NCI-H1694 treated with DMSO at 0.1 percent for 48 hours (cell line): ENCODE results near the gene ARHGAP15.

Experiments
- DNase-seq: peaks from one replicate; lab custom pipeline; 2025; lab: John Stamatoyannopoulos, UW

ARHGAP15 gene

GRCh38 chr2:143689541-143689940 is 560.3 kb downstream of the ARHGAP15 start:
- no peak for DNase-seq

DNA sequence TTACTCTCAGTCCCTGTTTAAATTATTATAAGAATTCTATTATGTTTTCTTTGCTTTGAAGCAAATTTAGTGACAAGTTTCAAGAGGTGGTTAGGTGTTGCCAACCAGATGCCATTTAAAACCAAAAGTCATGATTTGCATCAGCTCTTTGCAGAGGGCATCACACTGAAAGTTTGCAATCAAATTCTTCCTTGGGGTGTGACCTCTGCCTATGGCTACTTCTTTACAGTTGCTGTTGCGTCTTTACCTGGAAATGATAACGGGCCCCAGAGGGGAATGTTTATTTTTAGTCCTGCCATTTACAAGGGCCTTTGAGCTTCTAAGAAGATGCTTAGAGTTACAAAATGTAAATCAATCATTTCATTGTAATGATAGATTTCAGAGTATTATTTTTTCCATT is 561.0 kb downstream of the ARHGAP15 start:
- no peak for DNase-seq

DNA sequence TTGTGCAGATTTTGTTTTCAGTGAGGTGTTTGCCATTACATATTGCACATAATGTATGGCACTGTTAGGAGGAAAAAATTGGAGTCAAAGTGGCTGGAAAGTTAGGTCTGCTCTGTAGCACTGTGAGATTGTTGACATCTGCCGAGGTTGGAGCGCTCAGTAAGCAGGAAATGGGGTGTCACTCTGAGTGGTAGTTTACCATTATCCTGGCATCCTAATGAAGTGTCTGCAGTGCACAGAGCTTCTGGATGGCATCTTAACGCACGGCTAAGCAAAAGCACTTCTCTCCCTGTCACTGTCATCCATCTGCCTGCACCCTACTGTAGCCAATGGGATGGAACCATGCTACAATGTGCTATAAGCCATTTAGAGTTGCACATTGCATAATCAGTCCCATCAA is 561.9 kb downstream of the ARHGAP15 start:
- peak; percentile 35 for DNase-seq

- no peak for DNase-seq
These were observed 562.9 kb downstream of the ARHGAP15 start for GRCh38 chr2:143692162-143692561.

- no peak for DNase-seq
These were observed 563.7 kb downstream of the ARHGAP15 start for GRCh38 chr2:143692967-143693366.

DNA sequence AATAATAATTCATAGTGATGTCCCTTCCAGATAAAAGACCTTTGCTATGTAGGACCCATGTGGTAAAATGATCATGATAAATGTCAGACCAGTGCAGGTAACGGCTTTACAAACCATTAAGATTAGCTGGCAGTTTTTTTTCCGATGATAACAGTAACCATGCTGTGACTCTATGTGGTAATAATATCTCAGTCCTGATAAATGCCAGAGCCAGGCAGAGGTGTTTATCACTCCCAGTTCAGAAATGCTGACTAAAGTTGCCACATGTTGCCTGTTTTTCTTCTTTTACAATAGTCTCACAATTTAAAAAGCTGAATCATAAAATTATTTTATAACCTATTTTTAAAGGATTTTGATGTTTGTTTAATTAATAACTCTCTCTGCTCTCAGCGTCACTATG is 565.1 kb downstream of the ARHGAP15 start:
- no peak for DNase-seq

- DNase-seq: no peak
These were observed 567.4 kb downstream of the ARHGAP15 start for GRCh38 chr2:143696651-143697050.

- no peak for DNase-seq
These were observed 568.5 kb downstream of the ARHGAP15 start for GRCh38 chr2:143697744-143698143.

GRCh38 chr2:143698352-143698751 is 569.1 kb downstream of the ARHGAP15 start:
- DNase-seq: no peak

GRCh38 chr2:143698888-143699570 is 569.8 kb downstream of the ARHGAP15 start:
- DNase-seq: no peak

DNA sequence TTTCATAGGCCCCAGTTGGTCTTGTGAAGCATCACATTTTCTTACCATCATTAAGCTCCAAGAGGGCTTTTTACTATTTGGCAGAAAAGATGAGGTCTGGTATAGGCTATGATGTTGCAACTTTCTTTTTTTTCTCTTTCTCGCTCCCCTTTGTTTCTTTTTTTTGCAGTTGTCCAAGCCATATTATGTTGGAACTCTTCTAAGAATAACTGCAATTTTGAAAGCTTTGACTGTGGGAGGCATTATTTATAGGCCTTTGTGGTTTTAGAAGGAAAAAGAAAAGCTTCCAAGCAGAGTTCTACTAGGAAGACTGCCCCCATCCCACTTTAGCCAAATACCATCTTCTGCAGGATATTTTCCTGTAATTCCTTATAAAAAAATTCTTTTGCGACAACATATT is 571.6 kb downstream of the ARHGAP15 start:
- DNase-seq: no peak

GRCh38 chr2:143701785-143702184 is 572.6 kb downstream of the ARHGAP15 start:
- no peak for DNase-seq

DNA sequence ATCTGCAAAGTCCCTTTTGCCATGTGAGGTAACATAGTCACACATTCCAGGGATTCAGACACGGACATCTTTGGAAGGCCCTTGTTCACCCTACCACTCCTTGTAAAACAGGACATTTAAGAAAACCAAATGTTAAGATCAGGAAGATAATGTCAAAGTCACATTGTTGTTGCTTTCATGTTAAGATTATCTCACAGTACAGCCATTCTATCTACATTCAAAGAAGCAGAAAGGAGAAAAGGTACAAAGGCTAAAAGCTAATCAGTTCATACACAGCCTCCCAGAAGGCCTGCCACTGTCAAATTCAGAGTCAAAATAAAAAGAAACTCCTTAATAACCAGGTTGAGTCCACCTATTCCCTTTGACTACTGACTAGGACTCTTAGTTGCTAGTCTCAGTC is 573.7 kb downstream of the ARHGAP15 start:
- no peak for DNase-seq

GRCh38 chr2:143704451-143705106 is 575.4 kb downstream of the ARHGAP15 start:
- no peak for DNase-seq

DNA sequence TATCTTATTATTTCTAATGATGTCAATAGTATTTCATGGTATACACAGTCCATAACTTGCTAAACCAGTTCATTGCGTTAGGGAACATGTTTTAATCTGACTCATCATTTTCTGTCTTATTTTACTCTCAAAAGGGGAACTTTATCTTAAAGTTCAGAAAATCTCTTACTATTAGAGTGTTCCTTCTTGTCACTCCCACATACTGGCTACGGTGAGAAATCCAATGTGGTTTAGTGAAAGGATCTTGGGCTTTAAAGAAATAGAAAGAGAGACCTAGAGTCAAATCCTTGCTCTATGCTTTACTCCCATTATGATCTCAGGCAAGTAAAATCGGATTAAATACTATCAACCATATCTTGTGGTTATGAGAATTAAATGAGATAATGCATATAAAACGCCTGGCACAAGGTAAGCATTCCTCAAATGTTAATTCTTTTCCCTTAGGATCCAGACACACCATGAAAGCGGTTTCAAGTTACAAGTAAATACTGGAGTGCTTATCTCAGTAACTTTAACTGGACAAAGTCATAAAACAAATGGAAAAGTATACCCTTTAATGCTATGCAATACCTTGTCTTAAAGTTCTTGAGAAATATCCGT is 576.0 kb downstream of the ARHGAP15 start:
- no peak for DNase-seq

GRCh38 chr2:143706354-143706753 is 577.1 kb downstream of the ARHGAP15 start:
- no peak for DNase-seq

GRCh38 chr2:143708682-143709081 is 579.5 kb downstream of the ARHGAP15 start:
- DNase-seq: no peak

DNA sequence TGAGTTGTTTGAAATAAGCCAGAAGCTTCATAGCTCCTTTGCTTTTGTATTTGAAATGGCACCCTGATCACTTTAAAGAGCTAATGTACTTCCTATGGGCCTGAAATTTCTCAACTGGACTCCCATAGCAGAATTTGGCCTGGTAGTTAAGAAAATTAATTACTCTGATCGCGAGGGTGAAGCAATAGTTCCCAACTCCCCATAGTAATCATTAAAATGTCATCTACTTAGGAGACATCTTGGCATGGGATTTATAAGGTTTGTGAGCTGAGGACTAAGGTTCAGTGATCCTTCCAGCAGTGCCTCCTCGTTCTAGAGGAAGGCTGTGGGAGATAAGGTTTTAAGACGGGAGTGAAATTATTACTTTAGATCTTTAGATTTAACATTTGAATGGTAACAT is 581.0 kb downstream of the ARHGAP15 start:
- DNase-seq: no peak

DNA sequence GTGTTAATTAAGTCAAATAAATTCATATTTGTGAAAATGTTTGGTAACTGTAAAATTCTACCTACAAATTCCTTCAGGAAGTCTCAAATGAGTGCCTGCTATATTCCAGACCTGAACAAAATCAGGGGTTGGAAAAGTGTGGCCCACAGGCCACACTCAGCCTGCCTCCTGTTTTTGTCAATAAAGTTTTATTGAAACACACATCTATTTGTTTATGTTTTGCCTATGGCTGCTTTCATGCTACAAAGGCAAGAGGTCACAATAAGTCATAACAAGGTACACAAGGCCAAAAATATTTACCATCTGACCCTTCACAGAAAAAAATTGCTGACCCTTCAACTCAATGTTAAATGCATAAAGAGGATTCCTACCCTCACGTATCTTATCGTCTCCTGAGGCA is 581.7 kb downstream of the ARHGAP15 start:
- DNase-seq: no peak

DNA sequence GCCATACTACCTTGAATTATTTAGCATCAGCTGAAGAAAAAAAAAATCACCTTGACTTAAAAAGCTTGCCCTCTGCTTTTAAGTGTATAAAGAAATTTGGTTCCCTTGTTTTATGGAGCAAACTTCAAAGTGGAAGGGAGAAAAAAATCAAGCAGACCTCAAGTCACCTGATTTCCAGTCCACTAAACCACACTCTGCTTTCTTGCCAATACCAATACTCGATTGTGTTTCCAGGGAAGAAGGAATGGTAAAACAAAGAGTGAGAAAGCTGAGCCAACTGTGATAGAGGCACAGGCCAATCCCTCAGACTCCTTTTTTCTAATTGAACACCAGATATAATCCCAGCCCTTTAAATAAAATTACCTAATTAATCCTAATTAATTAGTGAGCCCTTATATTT is 587.3 kb downstream of the ARHGAP15 start:
- no peak for DNase-seq

DNA sequence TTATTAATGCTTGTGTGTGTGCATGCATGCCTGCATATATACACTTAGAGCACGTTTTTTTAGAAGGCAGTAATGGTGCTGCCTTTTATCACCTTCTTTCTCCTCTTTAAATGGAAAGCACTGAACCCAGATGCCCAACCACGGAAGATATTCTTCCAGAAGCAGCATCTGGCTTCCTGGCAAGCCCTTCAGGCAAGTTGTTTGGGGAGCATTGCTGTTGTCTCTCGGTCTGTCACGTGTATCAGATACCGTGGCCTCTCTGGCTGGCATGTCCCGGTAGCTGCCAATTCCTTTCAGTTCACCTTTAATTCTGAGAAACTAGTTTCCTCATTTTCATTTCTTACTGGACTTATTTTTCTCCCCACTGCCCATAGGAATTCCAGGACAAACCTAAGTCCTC is 587.8 kb downstream of the ARHGAP15 start:
- DNase-seq: peak; percentile 48

DNA sequence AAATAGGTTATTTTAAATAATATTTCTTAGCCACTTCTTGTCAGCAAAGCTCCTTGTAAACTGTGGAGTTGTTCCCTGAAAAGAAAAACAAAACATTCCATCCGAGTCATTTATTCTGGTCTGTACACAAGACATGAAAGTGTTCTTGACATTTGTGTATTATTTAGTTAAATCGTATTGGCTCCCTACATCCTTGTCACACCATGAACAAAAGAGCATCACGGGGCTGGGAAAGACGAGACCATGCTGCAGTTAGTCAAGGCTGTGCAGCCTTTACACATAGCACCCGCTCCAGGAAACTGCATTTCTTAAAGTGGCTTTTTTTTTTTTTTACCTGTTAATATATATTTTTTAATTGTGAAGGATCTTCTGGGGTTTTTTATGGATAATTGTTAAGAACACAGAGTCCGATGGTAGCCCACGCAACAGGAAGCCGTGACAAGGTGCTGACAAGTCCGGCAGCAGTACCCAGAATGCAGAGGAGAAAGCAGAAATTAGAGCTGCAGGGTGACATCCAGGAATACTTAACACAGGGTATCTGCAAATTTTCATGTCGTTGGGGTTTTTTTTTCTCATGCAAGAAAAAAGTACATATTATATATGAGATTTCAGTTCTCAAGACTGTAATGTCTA is 588.4 kb downstream of the ARHGAP15 start:
- DNase-seq: no peak

GRCh38 chr2:143718745-143719144 is 589.5 kb downstream of the ARHGAP15 start:
- no peak for DNase-seq
